Thymus (tissue), 11 donors: Measurements from ENCODE around the gene CREBZF. TPM values are rescaled to one million over a fixed set of nuclear protein-coding genes. Genes with fewer than 3 reads are reported as not detected.

Experiments used
- DNase-seq, 9 donors: peaks; one replicate each; pipeline ENCODE4 v3.0.0-alpha.2; 2013; ENCODE audit warnings: low spot score in 9 of 9, low read depth in 6 of 9, missing footprints in 1 of 9
- H3K27ac ChIP-seq, 2 donors: one replicate each; pipeline ENCODE4 v1.5.1; 2013; ENCODE audit warnings: control low read depth in 1 of 2, low read depth in 1 of 2, low read length in 1 of 2, mild to moderate bottlenecking in 1 of 2, moderate library complexity in 1 of 2
- H3K27me3 ChIP-seq, 2 donors: one replicate each; pipeline ENCODE4 v1.5.1; 2013; ENCODE audit warnings: low read length in 1 of 2; ENCODE audit not compliant: control insufficient read depth in 2 of 2, insufficient read depth in 1 of 2
- H3K36me3 ChIP-seq, 2 donors: one replicate each; pipeline ENCODE4 v1.5.1; 2013; ENCODE audit warnings: low read length in 1 of 2, mild to moderate bottlenecking in 1 of 2, moderate library complexity in 1 of 2; ENCODE audit not compliant: control insufficient read depth in 2 of 2, insufficient read depth in 2 of 2
- H3K4me1 ChIP-seq, 2 donors: one replicate each; pipeline ENCODE4 v1.5.1; 2013; ENCODE audit warnings: low read length in 2 of 2; ENCODE audit not compliant: control insufficient read depth in 2 of 2, insufficient read depth in 2 of 2
- H3K4me3 ChIP-seq, 2 donors: one replicate each; pipeline ENCODE4 v1.5.1; 2013; ENCODE audit warnings: low read length in 2 of 2, control low read depth in 1 of 2, mild to moderate bottlenecking in 1 of 2
- H3K9me3 ChIP-seq, 2 donors: one replicate each; pipeline ENCODE4 v1.5.1; 2013; ENCODE audit warnings: low read length in 1 of 2, mild to moderate bottlenecking in 1 of 2; ENCODE audit not compliant: control insufficient read depth in 2 of 2, insufficient read depth in 1 of 2
- WGBS: extraction: QIAGEN DNeasy Blood & Tissue Kit; methylation state at CpG from one replicate; pipeline ENCODE4 v1.1.7; 2013; 5-methylcytosine and 5-hydroxymethylcytosine counted together
- polyA plus RNA-seq: library from polyadenylated mRNA; stranded (reverse); fragments of 200-250 nt; gene quantifications from one replicate; pipeline ENCODE4 v1.2.3, GENCODE V29; 2013
- total RNA-seq: library from RNA; stranded (reverse); fragments of 120-200 nt; gene quantifications from one replicate; pipeline ENCODE4 v1.2.4, GENCODE V29; 2013
- donor health status: healthy.

Gene CREBZF
- total and polyA plus RNA-seq, 2 donors = 44.8 to 51.8 TPM

DNA sequence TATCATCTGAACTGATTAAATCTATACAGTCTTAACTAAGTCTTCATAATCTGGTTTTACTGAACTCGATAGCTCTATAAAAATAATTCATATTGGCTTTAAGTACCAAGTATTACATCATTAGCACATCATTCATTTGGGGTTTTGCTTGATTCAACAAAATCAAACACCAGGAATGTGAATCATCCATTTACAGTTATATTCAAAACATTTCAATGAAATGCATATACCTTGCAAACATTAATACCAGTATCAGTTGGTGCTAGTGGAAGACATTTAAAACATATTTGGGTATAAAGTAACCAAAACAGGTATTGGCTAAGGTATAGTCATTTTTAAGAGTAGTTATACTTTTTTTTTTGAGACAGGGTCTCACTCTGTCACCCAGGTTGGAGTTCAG lies 33.3 kb upstream of the CREBZF start:
- H3K27me3 ChIP-seq = no peaks in the 10 kb centered on the region
- H3K27ac ChIP-seq = no peak overlapping the region
- no peak for DNase-seq
- H3K36me3 ChIP-seq = no peaks in the 10 kb centered on the region
- H3K4me1 ChIP-seq = no peaks in the 10 kb centered on the region
- 95% methylated on average over 1 of the region's 1 CpG for WGBS
- no peak overlapping the region for H3K4me3 ChIP-seq
- H3K9me3 ChIP-seq = no peaks in the 10 kb centered on the region

DNA sequence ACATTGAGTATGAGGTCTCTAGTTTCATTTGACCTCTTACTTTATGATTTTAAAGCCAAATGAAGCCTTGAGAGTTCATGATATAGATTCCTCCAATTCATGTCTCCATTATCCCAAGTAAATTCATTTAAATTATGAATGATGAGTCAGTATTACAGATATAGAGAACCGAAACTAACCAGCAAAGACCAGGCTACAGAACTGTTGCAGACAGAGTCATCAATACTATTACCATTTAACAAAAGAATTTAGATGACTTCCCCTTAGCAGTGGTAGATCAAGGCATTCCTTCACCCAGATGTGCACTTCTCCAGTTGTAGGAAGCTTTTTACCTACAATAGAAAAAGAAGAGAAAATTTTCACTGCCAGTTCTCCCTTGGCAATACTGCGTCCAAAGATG lies 32.8 kb upstream of the CREBZF start:
- WGBS = 95% methylated on average over 2 of the region's 2 CpGs
- DNase-seq = no peak
- Histone ChIP-seq H3K4me1 (no peaks in the 10 kb centered on the region), H3K9me3 (no peaks in the 10 kb centered on the region), H3K4me3 (no peak overlapping the region), H3K27me3 (no peaks in the 10 kb centered on the region), H3K36me3 (no peaks in the 10 kb centered on the region), H3K27ac (no peak overlapping the region)

DNA sequence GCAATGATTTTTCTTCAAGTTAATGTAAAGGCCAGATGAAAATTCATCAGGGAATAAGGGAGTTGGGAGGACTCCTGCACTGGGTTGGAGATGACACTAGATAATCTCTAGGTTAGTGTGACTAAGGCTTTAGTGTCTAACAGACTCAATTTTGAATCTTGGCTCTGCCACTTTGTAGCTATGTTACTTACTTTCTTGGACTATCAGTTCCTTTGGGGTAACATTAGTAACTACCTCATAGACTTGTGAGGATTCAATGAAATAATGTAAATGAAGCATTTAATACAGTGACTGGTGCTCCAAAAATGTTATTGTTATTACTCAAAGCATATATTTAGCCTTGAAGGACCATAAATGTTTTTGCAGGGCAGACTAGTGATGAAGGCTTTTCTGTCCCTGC lies 30.6 kb upstream of the CREBZF start:
- Histone ChIP-seq H3K9me3 (no peaks in the 10 kb centered on the region), H3K4me1 (no peaks in the 10 kb centered on the region), H3K4me3 (no peak overlapping the region), H3K27ac (no peak overlapping the region), H3K27me3 (no peaks in the 10 kb centered on the region), H3K36me3 (no peaks in the 10 kb centered on the region)
- DNase-seq = no peak

DNA sequence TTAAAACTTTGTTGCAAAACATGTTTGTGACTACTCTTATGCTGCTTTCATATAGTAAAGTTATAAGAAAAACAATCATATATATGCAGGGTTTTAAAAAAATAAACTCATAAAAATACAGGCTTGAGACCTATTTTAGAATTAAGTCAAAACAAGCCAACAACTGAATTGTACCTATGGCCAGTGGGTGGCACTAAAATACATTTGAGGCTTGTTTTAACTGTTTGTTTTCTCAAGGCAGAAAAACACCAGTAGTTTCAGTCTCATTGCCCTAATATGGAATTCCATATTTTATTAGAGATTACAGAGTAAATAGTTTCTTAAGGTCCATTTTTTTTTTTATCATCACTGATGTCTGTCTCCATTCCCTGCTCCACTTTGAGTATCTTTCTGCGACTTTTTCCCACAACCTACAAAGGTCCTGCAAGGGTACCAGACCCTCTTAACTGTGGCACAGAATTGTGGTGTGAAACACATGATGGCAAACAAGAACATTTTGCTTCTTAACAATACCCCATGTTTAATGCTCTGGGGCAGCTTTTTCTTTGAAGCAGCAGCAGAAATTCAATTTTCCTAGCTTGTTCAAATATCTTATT lies 29.6 kb upstream of the CREBZF start:
- H3K36me3 ChIP-seq = no peaks in the 10 kb centered on the region
- 100% methylated on average over 1 of the region's 1 CpG for whole genome bisulfite sequencing
- no peak overlapping the region for H3K27ac ChIP-seq
- no peak overlapping the region for H3K4me3 ChIP-seq
- H3K4me1 ChIP-seq = no peaks in the 10 kb centered on the region
- H3K9me3 ChIP-seq = no peaks in the 10 kb centered on the region
- no peaks in the 10 kb centered on the region for H3K27me3 ChIP-seq
- DNase-seq = peak in 3 of 9 donors; percentile 14 to 65 (median 32)

DNA sequence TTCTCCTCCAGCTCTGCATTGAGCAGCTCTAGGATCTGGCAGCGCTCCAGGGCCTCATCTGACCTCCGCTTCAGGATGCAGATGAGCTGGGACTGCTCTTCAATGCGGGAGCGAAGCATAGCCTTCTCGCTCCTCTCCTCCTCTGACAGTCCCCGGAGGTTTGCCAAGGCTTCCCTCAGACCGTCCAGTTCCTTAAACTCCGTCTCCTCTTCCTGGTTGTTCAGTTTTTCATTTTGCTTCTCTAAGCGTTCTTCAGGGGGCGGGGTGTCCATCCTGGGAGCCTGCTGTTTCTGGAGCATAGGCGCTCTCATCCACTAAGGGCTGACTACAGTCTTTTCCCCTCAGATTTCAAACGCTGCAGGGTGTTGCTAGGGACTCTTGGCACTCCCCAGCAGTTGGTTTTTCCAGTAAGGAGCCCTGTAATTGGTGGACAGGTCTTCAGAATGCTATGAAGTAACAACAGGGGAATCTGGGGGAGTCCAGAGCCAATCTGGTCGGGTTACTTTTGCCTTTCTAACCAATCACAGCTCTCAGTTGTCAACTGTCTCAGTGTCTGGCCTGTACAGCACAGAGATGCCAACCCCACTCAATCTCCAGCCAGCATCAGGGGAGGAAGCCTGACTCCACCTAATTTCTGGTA lies 21.0 kb upstream of the CREBZF start, which contains the start of gene CCDC89:
Gene CCDC89 (minus strand): TSS at position 376 of the 640 bp plus-strand sequence. CDS start 65 bp downstream, at position 311.
- peak within 1 kb of the TSS in 1 of 2 donors; percentile 63 for H3K27ac ChIP-seq
- peaks cover 0 to 2% of the 10 kb centered on the region in 2 donors for H3K27me3 ChIP-seq
- peak within 1 kb of the TSS in 1 of 2 donors; percentile 5 for H3K4me3 ChIP-seq
- H3K4me1 ChIP-seq = peaks cover 0 to 7% of the 10 kb centered on the region in 2 donors
- DNase-seq = peak in 1 of 9 donors; percentile 27
- no peaks in the 10 kb centered on the region for H3K9me3 ChIP-seq
- WGBS = 87% methylated on average over 13 of the region's 13 CpGs
- no peaks in the 10 kb centered on the region for H3K36me3 ChIP-seq

DNA sequence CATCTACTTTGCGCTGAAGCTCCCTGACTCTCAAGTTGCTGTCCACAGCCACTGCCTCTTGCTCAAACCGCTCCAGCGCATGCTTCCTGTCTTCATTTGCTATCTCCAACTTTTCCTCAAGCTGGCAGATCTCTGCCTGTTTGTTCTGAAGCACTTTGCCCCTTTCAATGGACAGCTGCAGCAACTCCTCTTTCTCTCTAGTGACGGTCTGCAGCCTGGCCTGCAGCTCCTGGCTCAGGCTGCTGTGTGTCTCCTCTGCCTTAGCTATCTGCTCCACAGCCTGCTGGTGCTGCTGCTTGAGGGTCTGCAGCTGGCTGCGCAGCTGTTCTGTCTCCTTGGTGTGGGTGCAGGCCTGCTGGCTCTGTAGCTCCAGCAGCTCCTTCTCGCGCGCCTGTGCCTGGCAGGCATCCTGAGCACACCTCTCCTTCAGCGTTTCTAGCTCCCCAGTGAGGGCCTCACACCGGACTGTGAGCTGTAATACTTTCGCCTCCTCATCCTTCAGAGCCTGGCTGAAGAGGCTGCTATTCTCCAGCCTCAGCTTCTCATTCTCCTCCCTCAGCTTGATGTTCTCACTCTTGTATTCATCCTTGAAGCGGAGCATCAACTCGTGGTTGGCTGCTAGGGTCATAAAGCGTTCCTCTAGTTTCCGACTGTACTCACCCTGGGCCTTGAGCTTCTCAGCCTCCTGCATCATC lies 20.3 kb upstream of the CREBZF start:
- Histone ChIP-seq H3K9me3 (no peaks in the 10 kb centered on the region), H3K4me3 (peak overlapping the region in 1 of 2 donors; percentile 5), H3K27ac (peak overlapping the region in 1 of 2 donors; percentile 63), H3K27me3 (peaks cover 0 to 2% of the 10 kb centered on the region in 2 donors), H3K36me3 (no peaks in the 10 kb centered on the region), H3K4me1 (peaks cover 0 to 10% of the 10 kb centered on the region in 2 donors)
- WGBS = 91% methylated on average over 15 of the region's 15 CpGs
- DNase-seq = peak in 2 of 9 donors; percentile 21 to 41

DNA sequence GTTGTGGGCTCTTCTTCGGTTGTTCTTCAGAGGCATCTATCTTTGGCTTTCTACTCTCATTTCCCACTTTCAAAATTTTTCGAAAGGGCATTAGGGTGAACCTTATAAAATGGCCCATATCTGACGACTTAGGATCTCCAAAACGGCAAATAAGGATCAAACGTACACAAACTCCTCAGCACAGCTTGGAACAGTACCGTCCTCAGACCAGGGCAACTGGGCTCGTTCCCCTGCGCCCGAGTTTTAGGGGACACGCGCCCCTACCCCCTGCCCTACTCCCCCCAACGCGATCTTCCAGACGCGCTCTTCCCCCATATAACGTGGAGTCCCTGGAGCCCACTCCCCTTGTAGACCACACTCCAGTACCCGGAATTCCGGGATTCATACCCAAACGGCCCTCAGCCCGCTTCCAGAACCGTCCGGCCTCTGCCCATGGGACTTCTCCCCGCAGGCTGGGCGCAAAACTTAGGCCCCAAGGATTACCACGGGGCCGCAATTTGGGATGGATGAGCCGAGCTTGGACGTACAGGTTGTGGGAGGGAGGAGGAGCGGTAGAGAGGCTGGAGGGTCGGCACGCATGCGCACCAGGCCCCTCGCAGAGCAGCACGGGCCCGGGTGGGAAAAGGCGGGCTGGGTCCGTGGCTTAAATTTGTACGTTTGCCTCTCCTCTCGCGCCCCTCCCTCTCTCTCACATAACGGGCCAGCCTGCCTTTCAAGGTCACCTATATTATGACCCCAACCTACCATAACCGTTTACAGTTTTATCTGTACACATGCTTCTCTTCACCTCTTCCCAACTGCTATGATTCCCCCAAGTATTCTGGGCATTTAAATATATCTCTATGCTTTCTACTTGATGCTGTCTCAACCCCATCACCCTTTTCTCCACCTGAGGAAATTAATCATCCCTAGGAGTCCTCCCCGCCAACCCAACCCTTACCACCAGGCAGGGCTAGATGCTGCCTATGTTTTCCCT lies 17.7 kb upstream of the CREBZF start:
- Histone ChIP-seq H3K4me1 (peaks cover 0 to 10% of the 10 kb centered on the region in 2 donors), H3K27me3 (peaks cover 0 to 2% of the 10 kb centered on the region in 2 donors), H3K27ac (no peak overlapping the region), H3K9me3 (no peaks in the 10 kb centered on the region), H3K36me3 (no peaks in the 10 kb centered on the region), H3K4me3 (peak overlapping the region; percentile 71 to 74)
- WGBS = 26% methylated on average over 43 of the region's 43 CpGs
- peak in 4 of 9 donors; percentile 53 to 75 (median 66) for DNase-seq

DNA sequence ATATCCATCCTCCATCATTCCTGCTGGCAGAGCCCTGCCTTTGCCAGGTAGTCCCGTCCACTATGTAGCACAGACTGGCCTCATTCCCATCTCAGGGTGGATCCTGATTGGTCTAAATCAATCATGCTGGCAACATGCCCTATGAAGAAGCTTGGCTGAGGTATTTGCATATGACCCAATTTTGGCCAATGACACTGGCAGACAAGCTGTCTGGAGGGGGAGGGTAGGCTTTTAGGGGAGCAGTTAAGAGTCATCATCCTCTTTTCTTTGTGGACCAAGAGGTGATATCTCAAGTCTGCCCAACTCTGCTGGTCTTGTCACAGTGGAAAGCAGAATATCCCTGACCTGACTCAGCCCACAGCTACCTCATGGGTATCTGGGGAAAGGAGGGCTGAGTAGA lies 16.0 kb upstream of the CREBZF start:
- Histone ChIP-seq H3K27me3 (peaks cover 0 to 2% of the 10 kb centered on the region in 2 donors), H3K4me3 (no peak overlapping the region), H3K9me3 (no peaks in the 10 kb centered on the region), H3K36me3 (no peaks in the 10 kb centered on the region), H3K27ac (no peak overlapping the region), H3K4me1 (peaks cover 0 to 10% of the 10 kb centered on the region in 2 donors)
- peak in 1 of 9 donors; percentile 52 for DNase-seq
- 96% methylated on average over 1 of the region's 1 CpG for WGBS
